ENCODE measurements around the gene ARHGEF12.

ARHGEF12 gene

DNA sequence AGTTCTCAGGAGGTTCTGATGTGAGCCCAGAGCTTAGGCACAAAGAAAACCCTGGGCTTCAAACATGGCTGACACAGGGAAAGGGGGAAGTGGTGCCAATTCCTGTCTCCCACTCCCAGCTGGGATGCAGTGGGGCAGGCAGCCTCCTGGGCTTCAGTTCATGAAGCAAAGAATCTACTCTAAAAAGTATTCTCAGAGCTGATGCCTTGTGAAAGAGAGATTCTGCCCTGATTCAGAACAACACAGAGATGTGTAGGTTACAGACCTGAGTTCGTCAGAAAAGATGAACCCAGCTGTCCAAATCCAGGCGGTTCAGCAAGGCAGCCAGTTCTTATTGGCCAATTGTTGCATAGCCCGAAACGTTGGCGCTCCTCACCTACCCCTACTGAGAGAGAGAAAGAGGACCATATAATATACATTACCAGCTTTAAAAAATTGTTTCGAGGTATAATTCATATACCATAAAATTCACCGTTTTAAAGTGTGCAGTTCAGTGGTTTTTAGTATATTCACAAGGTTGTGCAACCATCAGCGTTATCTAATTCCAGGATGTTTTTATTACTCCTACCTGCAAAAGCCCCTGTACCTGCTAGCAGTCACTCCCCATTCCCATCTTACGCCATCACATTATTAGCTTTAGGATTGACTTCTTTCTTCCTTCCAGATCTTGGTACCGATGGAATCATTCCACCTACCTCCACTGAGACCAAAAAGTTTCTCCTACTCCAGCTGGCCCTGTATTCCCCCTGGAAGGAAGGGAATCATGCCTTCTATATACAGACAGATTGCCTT is 18.3 kb upstream of the ARHGEF12 start:
- no peak for FAIRE-seq
- DNase-seq (ENCODE audit: low spot score), result no peak

DNA sequence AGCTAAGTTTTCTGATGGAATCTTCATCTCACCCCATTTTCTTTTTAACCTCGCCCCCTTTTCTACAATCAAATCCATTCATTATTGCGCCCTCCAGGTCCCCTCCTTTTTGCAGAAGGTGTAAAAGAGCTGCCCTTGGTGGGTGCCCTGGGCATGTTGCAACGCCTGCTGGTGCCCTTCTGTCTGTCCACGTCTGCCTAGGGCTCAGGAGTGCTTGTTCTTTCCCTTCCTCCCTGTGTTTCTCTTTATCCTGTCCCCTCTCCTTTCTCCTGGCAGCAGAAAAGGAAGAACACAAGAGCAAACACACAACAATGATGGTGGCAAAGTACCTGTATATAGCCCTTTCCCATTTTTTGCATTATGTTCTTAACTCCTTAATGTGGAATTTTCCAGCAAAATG is 17.3 kb upstream of the ARHGEF12 start:
- DNase-seq (ENCODE audit: low spot score) (no peak), FAIRE-seq (no peak)

DNA sequence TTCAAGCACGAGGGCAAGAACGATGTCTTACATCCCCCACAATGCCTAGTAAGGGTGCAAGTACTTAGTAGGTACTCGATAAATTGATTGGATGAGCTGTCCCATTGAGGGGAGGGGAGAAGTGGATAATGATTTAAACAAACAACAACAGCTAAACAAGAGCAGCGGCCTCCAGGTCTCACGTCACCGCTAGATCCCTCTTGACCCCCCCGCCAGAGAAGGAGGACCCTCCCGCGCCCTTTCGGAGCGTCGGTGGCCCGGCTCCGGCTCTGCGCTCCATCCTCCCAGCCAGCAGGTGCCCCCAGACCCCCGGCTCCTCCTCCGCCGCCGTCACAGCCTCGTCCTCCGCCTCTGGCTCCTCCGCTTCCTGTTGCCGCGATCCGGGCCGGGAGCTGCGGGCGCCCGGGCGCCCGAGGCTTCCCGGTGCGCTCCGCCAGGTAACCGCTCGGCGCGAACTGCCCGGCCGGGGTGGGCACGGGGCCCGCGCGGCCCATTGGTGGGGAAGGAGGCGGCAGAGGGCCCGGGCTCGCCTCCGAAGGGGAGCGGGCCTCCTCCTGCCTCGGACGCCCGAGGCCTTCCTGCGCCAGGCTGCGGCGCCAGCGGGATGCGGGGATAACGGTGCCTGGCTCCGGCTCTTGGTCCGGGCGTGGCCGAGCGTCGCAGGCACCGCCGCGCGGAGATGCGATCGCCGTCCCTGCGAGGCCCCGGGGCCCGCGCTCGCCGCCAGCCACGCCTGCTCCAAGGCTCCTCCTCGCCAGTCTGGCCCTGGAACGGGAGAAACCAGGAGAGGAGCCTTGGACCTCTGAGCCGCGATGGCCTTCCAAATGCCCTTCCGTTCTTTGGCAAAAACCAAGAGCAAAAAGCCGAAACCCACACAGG is 11.0 kb upstream of the ARHGEF12 start, which contains the start of gene TLCD5:
Gene TLCD5, plus strand, starts transcription at position 368 of the 879 bp plus-strand sequence. CDS start 2,143 bp downstream, outside the sequence.
- no peak for FAIRE-seq

DNA sequence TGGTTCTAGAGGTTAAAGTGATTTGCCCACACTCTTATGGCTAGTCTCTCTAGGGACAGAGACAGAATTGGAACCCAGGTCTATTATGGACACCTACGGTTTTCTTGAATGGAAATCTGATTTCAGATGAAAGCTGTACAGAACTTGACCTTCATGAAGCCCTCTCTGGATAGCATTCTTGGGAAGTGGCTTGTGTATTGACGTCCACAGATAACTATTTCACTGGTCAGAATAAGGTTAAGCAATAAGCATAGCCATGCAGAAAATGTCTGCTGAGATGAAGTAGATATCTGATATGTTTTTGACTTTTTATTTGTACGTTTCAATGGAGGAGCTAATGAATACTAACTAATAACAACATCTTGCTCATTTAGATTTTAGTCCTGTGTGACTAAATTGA is 10.0 kb upstream of the ARHGEF12 start:
- FAIRE-seq (no peak), DNase-seq (ENCODE audit: low spot score) (no peak)

More for the DNA sequence above, 11.0 kb upstream of the ARHGEF12 start, which contains the start of gene TLCD5:
- DNase-seq (ENCODE audit: low spot score), result peak; percentile 80

DNA sequence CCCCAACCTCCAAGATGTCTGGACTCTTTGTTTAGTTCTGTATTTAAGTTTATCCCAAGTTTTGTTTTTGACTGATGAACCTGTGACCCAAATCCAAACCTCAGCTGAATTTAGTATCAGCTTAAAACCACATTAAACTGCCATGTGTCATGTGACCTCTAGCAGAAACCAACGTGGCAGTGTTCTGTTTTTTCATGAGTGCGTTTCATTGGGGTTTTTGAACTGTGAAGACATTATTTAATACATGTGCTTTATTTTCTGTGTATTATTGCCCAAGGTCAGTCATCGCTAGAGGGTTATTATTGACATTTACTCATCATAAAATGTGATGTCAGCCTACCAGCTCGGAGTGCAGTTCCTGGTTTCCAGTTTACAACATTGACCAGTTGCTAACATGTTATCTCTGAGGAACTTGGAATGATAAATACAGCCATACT is 9.3 kb upstream of the ARHGEF12 start:
- FAIRE-seq (no peak), DNase-seq (ENCODE audit: low spot score) (no peak)

DNA sequence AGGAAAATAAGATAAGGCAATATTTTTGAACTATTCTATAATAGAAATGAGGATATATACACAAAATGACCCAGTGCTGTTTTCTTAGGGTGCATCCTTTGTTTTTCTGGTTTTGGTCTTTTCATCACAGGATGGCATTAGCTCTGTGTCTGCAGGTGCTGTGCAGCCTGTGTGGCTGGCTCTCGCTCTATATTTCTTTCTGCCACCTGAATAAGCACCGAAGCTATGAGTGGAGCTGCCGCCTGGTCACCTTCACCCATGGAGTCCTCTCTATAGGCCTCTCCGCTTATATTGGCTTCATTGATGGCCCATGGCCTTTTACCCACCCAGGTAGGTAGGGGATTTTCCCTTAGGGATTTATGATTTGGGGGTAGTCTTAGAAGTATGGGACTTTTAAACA is 8.9 kb upstream of the ARHGEF12 start:
- DNase-seq (ENCODE audit: low spot score) (no peak), FAIRE-seq (no peak)

DNA sequence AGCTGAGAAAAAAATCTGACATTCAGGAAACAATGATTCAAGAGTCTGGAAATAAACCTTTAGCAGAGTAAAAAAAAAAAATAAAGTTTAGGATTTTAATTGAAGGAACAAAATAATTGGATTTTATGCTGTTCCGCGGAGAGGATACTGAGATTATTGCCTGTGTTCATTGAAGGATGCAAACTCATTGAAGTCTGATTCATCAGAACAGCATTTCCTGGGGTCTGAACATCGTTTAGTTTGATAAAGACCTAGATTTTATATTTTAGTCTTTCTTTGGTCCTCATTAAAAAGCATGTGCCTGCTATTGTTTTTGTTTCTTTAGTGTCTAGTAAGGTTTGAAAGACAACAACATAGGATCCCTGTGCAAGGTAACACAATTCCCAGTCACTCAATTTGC is 6.7 kb upstream of the ARHGEF12 start:
- FAIRE-seq, result no peak
- DNase-seq (ENCODE audit: low spot score), result no peak

DNA sequence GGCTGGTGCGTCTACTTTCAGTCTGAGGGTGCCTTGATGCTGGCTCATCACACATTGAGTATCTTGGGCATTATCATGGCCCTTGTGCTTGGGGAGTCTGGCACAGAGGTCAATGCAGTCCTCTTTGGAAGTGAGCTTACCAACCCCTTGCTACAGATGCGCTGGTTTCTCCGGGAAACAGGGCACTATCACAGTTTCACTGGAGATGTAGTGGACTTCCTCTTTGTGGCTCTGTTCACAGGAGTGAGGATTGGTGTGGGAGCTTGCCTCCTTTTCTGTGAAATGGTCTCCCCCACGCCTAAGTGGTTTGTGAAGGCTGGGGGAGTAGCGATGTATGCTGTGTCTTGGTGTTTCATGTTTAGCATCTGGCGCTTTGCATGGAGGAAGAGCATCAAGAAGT is 6.2 kb upstream of the ARHGEF12 start:
- no peak for FAIRE-seq
- no peak for DNase-seq (ENCODE audit: low spot score)

DNA sequence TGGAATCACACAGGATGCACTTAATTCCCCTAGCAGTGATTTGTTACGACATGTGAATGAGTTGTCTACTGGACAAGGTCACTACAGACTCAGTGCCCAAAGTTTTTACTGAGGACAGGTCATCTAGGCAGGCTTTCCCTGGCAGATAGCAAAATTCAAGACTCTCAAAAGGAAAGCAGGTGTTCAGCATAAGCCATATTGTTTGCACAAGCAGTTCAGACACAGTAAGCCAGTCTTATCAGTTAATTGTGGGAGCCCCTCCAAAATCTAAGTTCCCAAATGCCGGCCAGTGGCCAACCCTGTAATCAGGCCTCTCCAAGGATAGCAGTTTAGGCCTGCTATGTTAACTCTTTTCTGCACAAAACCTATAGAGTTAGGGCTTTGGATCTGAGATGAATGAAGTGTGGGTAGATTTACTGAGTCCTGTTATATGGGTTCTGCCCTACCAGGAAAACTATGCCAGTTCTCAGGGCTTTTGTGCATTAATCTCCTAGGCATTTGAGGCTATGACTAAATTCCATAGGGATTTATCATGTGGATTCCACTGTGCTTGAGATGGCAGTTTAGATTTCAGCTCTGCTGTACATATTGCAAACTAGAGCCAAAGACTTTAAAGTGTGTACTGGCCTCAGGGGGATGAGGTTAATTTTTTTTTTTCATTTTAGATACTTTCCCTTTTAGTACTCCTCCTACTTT is 4.8 kb upstream of the ARHGEF12 start:
- FAIRE-seq (no peak), DNase-seq (ENCODE audit: low spot score) (peak; percentile 45)

DNA sequence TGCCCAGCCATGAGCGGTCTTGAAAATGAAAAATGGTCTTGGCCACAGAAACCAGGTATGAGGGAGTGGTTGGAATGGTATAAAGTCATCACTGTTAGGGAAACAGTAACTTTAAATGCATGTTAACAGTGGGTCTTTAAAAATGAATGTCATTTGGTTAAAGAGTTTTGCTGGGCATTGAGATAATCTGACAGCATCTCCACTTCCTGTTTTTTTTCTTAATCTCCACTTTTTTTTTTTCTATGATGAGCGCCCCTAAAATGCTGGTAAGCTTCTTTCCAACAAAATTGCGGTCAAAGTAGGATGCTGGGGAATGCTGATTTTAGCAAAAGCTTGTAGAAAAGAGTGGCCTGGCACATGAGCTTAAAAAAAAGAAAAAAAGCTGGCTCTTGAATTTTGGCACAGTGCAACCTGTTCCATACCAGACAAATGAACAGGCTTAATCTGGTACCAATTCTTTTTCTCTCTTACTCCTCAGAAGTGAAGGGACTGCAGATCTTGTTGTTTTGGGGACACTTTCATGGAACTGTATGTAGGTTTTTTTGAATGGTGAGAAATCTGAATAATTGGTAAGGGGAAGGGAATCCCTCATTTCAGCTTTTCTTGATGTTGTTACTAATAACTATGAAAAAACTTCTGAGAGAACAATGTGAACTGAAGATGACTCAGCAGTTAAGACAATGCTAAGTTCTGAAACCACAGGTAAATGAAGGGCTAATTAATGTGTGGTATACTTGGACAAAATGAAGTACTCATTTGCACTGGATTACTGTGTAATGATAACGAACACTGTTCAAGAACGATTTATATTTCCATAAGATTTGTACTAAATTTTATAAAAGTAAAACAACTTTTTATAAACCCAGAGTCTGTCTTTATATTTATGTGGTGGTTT is 3.1 kb upstream of the ARHGEF12 start:
- FAIRE-seq (no peak), DNase-seq (ENCODE audit: low spot score) (no peak)

DNA sequence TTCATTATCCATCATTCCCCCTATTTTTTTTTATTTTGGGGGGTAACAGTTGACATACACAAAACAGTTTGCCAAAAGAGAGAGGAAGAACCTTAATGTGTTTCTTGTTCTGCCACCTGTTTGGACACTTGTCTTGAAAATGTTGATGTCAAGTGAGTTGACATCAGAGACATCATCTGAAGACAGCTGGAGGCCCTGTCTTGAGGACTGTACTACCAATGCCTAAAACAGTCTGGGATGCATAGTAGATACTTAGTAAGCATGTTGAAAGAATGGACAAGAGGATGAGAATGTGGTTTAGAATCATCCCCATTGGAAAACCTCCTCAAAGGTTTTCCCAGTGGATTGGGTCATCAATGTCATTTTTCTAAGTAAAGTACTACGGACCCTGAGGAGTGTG is 2.4 kb upstream of the ARHGEF12 start:
- DNase-seq (ENCODE audit: low spot score), result no peak
- no peak for FAIRE-seq

DNA sequence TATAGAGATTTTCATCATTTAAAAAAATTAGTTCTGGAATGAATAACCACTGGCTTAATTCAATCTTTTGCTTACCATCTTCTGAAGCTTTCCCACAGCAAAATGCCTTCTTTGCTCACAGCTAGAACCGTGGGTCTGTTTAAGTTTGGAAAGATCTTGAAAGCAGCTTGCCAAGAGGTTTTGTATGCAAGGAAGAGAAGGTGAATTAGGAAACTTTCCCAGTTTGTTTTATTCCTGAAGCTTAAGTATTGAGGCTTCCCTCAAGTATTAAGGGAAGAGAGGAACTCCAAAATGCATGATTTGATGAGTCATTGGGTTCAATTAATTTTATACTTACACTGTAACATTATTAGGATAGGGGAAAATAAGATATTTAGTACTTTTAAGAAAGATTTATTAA is 1.9 kb upstream of the ARHGEF12 start:
- DNase-seq (ENCODE audit: low spot score), result no peak

DNA sequence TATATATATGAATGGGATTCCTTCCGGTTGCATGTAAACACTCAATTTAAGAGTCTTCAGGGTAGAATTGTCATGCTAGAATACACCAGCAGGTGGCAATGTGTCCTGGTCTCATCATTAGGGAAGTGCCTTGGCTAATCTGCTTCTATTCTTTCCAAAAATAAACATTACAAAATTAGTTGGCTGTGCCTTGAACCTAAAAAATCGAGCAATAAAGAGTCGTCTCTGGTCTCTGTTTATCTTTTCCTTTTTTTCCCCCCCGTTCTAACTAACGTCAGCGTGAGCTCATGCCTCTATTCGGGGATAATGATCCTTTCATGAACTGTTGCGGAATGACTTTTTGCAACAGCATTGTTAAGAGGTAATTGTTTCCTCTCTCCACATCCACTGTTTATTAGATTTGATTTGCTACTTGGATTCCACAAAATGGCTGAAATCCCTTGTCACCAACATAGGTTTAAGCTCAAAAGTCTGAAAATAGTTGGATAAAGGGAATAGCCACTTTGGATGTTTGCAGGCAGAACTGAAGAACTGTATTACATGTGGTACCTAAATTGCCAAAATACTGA is 1.2 kb upstream of the ARHGEF12 start:
- DNase-seq (ENCODE audit: low spot score) (no peak), FAIRE-seq (no peak)

More for the DNA sequence above, 1.9 kb upstream of the ARHGEF12 start:
- FAIRE-seq, result no peak

DNA sequence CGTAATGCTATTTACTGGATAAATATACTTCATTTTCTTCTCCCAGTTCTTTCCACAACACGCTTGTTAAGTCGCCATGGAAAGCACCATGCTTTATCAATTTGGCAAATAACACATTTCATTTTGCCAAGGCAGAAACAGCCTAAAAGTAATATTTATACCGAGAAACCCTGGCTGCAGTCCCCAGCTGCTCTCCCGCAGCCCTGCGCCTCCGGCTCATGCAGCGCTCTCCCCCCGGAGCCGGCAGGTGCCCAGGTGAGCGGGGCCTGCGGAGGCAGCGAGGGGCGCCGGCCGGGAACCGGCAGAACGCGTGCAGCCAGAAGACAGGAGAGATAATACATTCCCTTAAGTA is 681 bp upstream of the ARHGEF12 start:
- DNase-seq (ENCODE audit: low spot score) (no peak), FAIRE-seq (no peak)

DNA sequence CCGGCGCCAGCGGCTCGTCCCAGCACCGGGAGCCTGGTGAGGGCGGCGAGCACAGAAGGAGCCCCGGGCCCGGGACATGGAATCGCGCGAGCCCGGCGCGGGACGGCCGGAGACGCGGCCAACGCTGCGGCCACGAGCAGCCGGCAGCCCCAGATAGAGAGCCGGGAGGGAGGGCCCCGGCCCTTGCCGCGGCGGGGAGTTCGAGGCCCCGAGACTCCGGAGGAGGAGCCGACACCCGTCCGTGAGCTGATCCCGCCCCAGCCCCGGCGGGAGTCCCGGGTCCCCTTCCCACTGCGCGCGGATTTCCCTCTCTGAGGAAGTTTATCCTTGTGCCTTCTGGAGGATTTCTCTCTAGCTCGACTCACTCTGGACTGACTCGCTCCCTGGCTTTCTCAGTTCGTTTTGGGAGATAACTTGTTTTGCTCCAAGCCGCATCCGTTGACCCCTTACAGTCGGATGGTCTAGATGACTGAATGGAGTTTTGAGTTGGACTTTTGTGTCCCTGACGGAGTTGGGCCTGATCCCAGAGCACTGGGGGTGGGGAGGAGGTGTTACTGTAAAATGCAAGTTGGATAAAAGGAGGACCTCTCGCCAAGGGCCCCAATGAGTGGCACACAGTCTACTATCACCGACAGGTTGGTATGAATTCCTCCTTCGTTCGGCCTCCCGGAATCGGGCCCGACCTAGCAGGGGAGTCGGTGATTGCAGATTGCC is 585 bp downstream of the ARHGEF12 start:
- no peak for FAIRE-seq

DNA sequence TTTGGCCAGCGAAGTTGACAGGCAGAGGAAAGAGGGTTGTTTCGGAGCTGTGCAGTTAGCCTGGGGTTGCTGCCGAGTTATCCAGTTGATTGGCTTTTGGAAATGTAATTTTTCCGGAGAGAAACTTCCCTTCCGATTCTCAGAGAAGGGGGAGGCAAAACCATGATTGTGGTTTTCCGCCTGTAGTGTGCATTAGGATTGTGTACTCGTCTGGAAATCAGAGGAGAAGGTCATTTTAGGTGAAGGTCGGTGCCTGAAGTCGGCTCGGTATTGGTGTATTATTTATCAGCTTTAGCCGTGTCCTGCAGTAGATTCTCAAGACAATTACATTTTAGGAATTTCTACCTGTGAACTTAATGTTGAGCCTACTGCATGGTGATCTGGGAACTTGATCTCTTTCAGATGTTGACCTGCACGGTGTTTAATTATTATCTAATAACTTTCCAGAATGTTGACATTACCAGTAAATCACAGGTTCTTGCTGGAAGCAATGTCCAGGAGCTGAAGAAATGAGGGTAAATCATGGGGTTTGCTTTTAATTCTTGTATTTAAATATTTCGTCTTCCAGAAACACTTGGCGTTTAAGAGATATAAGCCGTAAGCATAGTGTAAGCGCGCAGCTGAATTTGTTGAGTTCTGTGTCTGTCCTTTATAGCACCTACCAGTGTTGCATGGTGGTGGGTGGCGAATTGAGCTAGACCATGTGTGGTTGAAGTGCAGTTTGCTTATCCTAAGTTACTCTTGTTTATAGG is 1.3 kb downstream of the ARHGEF12 start:
- DNase-seq (ENCODE audit: low spot score), result no peak
- no peak for FAIRE-seq

More for the DNA sequence above, 585 bp downstream of the ARHGEF12 start:
- DNase-seq (ENCODE audit: low spot score), result peak; percentile 51

DNA sequence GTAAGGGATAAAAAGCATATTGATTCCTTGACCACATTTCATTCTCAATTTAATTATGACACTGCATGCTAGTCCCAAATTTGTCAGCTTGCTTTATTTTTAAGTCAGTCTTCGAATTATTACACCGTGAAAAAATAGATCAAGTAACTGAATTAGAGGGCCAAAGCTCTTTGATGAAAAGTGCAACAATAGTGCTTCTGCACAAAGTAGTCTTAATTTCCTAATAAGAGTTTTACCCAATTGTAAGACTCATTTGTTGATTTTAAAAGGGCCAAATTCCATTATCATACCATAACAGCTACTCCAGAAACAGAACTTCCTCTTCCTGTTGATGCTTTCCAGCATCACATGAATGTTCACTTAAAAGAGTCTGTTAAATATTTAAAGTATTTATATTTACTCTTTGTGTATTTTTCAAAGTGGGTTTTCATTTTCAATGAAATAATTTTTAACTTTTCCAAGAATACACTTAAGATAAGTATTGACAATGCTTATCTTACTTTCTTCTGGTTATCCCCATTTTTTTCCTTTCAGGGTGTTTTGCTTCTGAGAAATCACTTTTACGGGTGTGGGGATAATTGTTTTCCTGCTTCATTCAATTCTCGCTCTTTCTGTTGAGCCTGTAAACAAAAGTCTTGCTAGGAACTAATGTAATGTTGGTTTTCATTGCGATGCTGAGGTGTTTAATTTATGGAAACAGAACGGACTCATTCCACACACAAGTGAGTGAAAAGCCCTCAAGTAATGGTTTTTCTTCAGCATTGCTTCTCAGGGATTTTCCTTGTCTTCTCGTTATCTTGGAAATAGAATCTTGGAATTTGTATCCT is 2.1 kb downstream of the ARHGEF12 start:
- DNase-seq (ENCODE audit: low spot score) (no peak), FAIRE-seq (no peak)

DNA sequence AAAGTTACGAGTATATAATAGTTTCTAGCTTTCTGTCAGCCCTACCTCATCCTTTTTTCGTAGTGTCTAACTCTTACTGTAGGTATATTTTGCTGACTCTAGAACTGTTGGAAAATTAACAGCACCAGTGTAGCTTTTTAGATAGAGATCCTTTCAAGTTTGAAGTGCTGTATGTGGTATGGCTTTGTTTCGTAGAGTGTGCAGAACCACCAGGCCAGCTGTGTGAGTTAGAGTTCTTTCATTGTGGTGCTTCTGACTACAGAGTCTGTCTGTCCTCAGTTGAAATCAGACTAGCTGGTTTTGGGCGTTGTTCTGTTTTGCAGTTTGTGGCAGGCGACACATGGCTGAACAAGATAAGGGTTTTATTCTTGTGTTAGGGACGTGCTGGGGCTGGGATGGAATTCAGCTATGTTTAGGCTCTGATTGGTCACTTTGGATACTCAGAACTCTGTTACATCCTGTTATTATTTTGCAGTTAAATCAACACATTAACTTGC is 3.2 kb downstream of the ARHGEF12 start:
- DNase-seq (ENCODE audit: low spot score) (no peak), FAIRE-seq (no peak)
